Loucy (cell line): ENCODE measurements around the gene SLC26A4.

ENCODE experiments used
- CTCF ChIP-seq: fragments of 200-600 bp; sonication (generic); conservative IDR thresholded peaks from 2 replicates; pipeline ENCODE4 v1.5.1; 2014; ENCODE audit warnings: mild to moderate bottlenecking, antibody characterized with exemption, low read length
- EZH2phosphoT487 ChIP-seq: fragments of 200-600 bp; IDR thresholded peaks from 2 replicates; pipeline ENCODE4 v1.6.1; 2018; ENCODE audit warnings: antibody characterized with exemption, mild to moderate bottlenecking, moderate library complexity, borderline replicate concordance

DNA sequence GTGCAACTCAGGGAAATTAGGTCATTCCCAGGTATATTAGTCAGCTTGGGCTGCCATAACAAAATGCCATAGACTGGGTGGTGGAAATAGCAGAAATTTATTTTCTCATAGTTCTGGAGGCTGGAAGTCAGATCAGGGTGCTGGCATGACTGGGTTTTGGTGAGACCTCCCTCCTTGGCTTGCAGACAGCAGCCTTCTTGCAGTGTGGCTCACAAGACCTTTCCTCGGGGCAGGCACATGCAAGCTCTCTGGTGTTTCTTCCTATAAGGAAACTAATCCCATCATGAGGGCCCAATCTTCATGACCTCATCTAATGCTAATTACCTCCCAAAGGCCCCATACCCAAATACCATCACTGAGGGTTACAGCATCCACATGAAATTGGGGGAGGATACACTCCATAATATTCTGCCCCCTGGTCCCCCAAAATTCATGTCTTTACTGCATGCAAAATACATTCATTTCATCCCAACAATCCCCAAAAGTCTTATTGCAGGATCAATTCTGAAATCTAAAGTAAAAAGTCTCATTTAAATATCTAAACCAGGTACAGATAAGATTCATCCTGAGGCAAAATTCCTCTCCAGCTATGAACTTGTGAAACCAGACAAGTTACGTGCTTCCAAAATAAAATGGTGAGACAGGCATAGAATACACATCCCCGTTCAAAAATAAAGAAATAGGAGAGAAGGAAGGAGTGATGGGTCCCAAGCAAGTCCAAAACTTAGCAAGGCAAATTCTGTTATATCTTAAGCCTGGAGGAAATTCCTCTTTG, 65.9 kb downstream of the SLC26A4 start:
- no peak for TF ChIP-seq CTCF
- TF ChIP-seq EZH2phosphoT487 = no peak
